PC-3 (cell line): ENCODE data around the gene CYRIA. TPM values are rescaled to one million over a fixed set of nuclear protein-coding genes. Genes with fewer than 3 reads are reported as not detected.

Experiments used
- ATAC-seq: fragments of 200-7000 bp; cut with Tn5 transposase; 2 replicates; pipeline ENCODE4 v1.9.1; 2020; ENCODE audit warnings: mild to moderate bottlenecking, moderate library complexity
- BruUV-seq: library from RNA; stranded (reverse); fragments of 400-500 nt; replicated peaks from 2 replicates; lab custom pipeline; 2021; lab: Mats Ljungman, UMichigan
- CTCF ChIA-PET: fragments of 300-600 bp; sonication (Branson Sonifier 250); formaldehyde crosslinking; loops from one replicate; lab custom pipeline; 2022; ENCODE audit warnings: antibody characterized with exemption; lab: Charles Lee
- POLR2A ChIA-PET: fragments of 300-600 bp; sonication (Branson Sonifier 250); formaldehyde crosslinking; loops from one replicate; lab custom pipeline; 2022; ENCODE audit warnings: antibody characterized with exemption; ENCODE audit not compliant: unreplicated experiment; lab: Charles Lee
- DNase-seq: peaks from one replicate; pipeline ENCODE4 v3.0.0-alpha.2; 2015
- H2AFZ ChIP-seq: fragments of 300-600 bp; sonication (generic); 2 replicates; pipeline ENCODE4 v1.6.0; 2016; ENCODE audit warnings: antibody characterized with exemption, low read length
- H3F3A ChIP-seq: fragments of 300-600 bp; sonication (generic); one replicate; pipeline ENCODE4 v1.6.0; 2017; ENCODE audit warnings: antibody characterized with exemption, low read length, control low read depth, mild to moderate bottlenecking; ENCODE audit not compliant: unreplicated experiment
- H3K27ac ChIP-seq: fragments of 300-600 bp; sonication (generic); 2 replicates; pipeline ENCODE4 v1.5.1; 2016; ENCODE audit warnings: mild to moderate bottlenecking, low read length
- H3K27me3 ChIP-seq: fragments of 300-600 bp; sonication (generic); 2 replicates; pipeline ENCODE4 v1.6.1; 2016; ENCODE audit warnings: low read length, mixed read lengths
- H3K36me3 ChIP-seq: fragments of 300-600 bp; sonication (generic); 2 replicates; pipeline ENCODE4 v1.6.1; 2016; ENCODE audit warnings: low read depth, mixed run types, low read length, mixed read lengths
- H3K4me1 ChIP-seq: fragments of 300-600 bp; sonication (generic); 2 replicates; pipeline ENCODE4 v1.5.1; 2016; ENCODE audit warnings: low read length; ENCODE audit not compliant: insufficient read depth
- H3K4me2 ChIP-seq: fragments of 300-600 bp; sonication (generic); 2 replicates; pipeline ENCODE4 v1.6.0; 2016; ENCODE audit warnings: low read length
- H3K4me3 ChIP-seq: fragments of 300-600 bp; sonication (generic); 2 replicates; pipeline ENCODE4 v1.5.1; 2016; ENCODE audit warnings: mild to moderate bottlenecking, low read length, mixed read lengths
- H3K79me2 ChIP-seq: fragments of 300-600 bp; sonication (generic); 2 replicates; pipeline ENCODE4 v1.6.1; 2017; ENCODE audit warnings: low read length, mixed read lengths
- H3K9ac ChIP-seq: fragments of 300-600 bp; sonication (generic); 2 replicates; pipeline ENCODE4 v1.6.0; 2016; ENCODE audit warnings: mild to moderate bottlenecking, low read length
- H3K9me2 ChIP-seq: fragments of 300-600 bp; sonication (generic); replicated peaks from 2 replicates; pipeline ENCODE4 v1.6.1; 2016; ENCODE audit warnings: mixed run types, low read length, mixed read lengths
- H3K9me3 ChIP-seq: fragments of 300-600 bp; sonication (generic); 2 replicates; pipeline ENCODE4 v1.6.1; 2016; ENCODE audit warnings: low read length, mixed read lengths
- H4K20me1 ChIP-seq: fragments of 300-600 bp; sonication (generic); 2 replicates; pipeline ENCODE4 v1.6.1; 2016; ENCODE audit warnings: low read length, mixed read lengths
- EZH2 ChIP-seq: fragments of 300-600 bp; sonication (generic); IDR thresholded peaks from one replicate; pipeline ENCODE4 v1.6.1; 2017; ENCODE audit warnings: antibody characterized with exemption, mild to moderate bottlenecking, low read length; ENCODE audit not compliant: unreplicated experiment
- EZH2phosphoT487 ChIP-seq: fragments of 300-600 bp; sonication (generic); IDR thresholded peaks from 2 replicates; pipeline ENCODE4 v1.6.1; 2018; ENCODE audit warnings: mild to moderate bottlenecking, antibody characterized with exemption, low read length, borderline replicate concordance
- intact Hi-C: fragments of 100-400 bp; cut with micrococcal nuclease; formaldehyde crosslinking; loops from 2 replicates; pipeline ENCODE4 v1.9.0; 2023
- total RNA-seq: library from RNA; depleted of rRNA; stranded (reverse); fragments of >200 nt; gene quantifications from 2 replicates; pipeline ENCODE4 v1.2.3, GENCODE V29; 2014
- TF ChIP-seq, protein P1 (sequence below): fragments of 300-600 bp; sonication (generic); conservative IDR thresholded peaks from 2 replicates; pipeline ENCODE4 v1.5.1; 2017; ENCODE audit warnings: antibody characterized with exemption, low read depth, mild to moderate bottlenecking, low read length

CYRIA gene
- total RNA-seq, 1 experiment from 2014 or later, result 0.15 TPM

DNA sequence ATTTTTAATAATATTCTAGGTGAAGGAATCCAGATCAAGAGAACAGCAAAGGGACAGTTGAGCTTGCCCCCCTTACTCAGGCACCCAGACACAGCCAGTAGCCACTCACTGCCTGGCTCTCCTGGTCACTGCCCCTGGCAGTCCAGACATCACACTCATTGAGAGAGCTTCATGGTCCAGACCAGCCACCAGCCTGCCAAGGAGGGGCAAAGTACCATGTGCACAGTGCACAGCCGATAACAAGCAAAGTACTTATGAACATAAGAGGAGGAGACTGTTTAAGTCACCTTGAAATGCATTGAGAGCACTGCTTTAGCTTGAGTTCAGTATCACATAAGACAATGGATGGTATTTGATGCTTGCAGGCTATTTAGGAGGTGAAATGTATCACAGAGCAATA lies 21.6 kb upstream of the CYRIA start:
- CTCF ChIA-PET, result no interaction called here
- DNase-seq, result no peak

GRCh38 chr2:16686641-16687040 lies 21.0 kb upstream of the CYRIA start:
- Histone ChIP-seq H2AFZ (no peak overlapping the region), H3K9me3 (no peaks in the 10 kb centered on the region), H3K4me1 (no peaks in the 10 kb centered on the region), H3K9ac (no peak overlapping the region), H3K27me3 (no peaks in the 10 kb centered on the region), H3K4me2 (no peak overlapping the region), H3K27ac (no peak overlapping the region), H3K79me2 (no peaks in the 10 kb centered on the region), H3K9me2 (no peaks in the 10 kb centered on the region), H3F3A (no peaks in the 10 kb centered on the region), H3K36me3 (no peaks in the 10 kb centered on the region), H4K20me1 (no peaks in the 10 kb centered on the region), H3K4me3 (no peak overlapping the region)
- POLR2A ChIA-PET, result no interaction called here
- intact Hi-C loops, result no loop called here
- TF ChIP-seq EZH2phosphoT487, result no peak
- TF ChIP-seq EZH2, result no peak
- TF ChIP-seq, protein P1, sequence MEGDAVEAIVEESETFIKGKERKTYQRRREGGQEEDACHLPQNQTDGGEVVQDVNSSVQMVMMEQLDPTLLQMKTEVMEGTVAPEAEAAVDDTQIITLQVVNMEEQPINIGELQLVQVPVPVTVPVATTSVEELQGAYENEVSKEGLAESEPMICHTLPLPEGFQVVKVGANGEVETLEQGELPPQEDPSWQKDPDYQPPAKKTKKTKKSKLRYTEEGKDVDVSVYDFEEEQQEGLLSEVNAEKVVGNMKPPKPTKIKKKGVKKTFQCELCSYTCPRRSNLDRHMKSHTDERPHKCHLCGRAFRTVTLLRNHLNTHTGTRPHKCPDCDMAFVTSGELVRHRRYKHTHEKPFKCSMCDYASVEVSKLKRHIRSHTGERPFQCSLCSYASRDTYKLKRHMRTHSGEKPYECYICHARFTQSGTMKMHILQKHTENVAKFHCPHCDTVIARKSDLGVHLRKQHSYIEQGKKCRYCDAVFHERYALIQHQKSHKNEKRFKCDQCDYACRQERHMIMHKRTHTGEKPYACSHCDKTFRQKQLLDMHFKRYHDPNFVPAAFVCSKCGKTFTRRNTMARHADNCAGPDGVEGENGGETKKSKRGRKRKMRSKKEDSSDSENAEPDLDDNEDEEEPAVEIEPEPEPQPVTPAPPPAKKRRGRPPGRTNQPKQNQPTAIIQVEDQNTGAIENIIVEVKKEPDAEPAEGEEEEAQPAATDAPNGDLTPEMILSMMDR, result no peak
- CTCF ChIA-PET, result no interaction called here
- BruUV-seq, result no TSS peak
- DNase-seq (no peak), ATAC-seq (no peak)

More for the DNA sequence above, 21.6 kb upstream of the CYRIA start:
- POLR2A ChIA-PET, result no interaction called here
- no peak overlapping the region for H3K9ac ChIP-seq
- no peaks in the 10 kb centered on the region for H3K4me1 ChIP-seq
- BruUV-seq, result no TSS peak
- no peaks in the 10 kb centered on the region for H3K9me3 ChIP-seq
- intact Hi-C loops, result no loop called here
- no peak for TF ChIP-seq EZH2
- TF ChIP-seq, protein P1, result no peak
- no peak for TF ChIP-seq EZH2phosphoT487
- no peak overlapping the region for H2AFZ ChIP-seq
- no peak overlapping the region for H3K4me2 ChIP-seq
- H3K79me2 ChIP-seq, result no peaks in the 10 kb centered on the region
- H3F3A ChIP-seq, result no peaks in the 10 kb centered on the region
- no peaks in the 10 kb centered on the region for H3K36me3 ChIP-seq
- no peaks in the 10 kb centered on the region for H3K9me2 ChIP-seq
- H3K27ac ChIP-seq, result no peak overlapping the region
- H3K4me3 ChIP-seq, result no peak overlapping the region
- H4K20me1 ChIP-seq, result no peaks in the 10 kb centered on the region
- H3K27me3 ChIP-seq, result no peaks in the 10 kb centered on the region
- ATAC-seq, result no peak

DNA sequence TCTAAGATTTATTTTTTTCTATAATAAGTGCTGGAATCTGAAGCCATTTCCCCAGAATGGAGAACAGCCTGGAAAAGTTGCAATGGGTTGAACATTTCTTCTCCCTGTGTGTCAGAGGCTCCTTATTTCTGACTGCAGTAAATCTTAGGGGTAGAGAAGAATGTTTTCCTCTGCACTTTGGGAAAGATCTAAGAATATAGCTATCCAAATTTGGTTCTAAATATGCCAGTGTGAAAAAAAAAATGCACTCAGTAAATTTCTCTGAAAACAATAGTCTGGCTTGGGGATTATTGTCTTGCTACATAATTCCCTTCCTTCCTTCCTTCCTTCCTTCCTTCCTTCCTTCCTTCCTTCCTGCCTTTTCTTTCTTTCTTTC lies 19.7 kb upstream of the CYRIA start:
- H2AFZ ChIP-seq, result no peak overlapping the region
- H3K4me3 ChIP-seq, result no peak overlapping the region
- no peak overlapping the region for H3K9ac ChIP-seq
- no peaks in the 10 kb centered on the region for H3F3A ChIP-seq
- no peaks in the 10 kb centered on the region for H3K9me2 ChIP-seq
- no peaks in the 10 kb centered on the region for H3K4me1 ChIP-seq
- intact Hi-C loops, result no loop called here
- TF ChIP-seq EZH2phosphoT487 (no peak), EZH2 (no peak)
- TF ChIP-seq, protein P1, result no peak
- CTCF ChIA-PET, result no interaction called here
- ATAC-seq, result no peak
- H3K79me2 ChIP-seq, result no peaks in the 10 kb centered on the region
- no peaks in the 10 kb centered on the region for H3K36me3 ChIP-seq
- H4K20me1 ChIP-seq, result no peaks in the 10 kb centered on the region
- DNase-seq, result no peak
- H3K9me3 ChIP-seq, result no peaks in the 10 kb centered on the region
- POLR2A ChIA-PET, result no interaction called here
- no peak overlapping the region for H3K27ac ChIP-seq
- no peak overlapping the region for H3K4me2 ChIP-seq
- no peaks in the 10 kb centered on the region for H3K27me3 ChIP-seq
- BruUV-seq, result no TSS peak
